ENCODE results near the gene ANTKMT.
"Not testable (repeated sequence)": the region's sequence is repeated elsewhere in the genome, so short reads cannot be mapped to it uniquely, and the experiment has no call there.

Gene ANTKMT

GRCh38 chr16:746637-747036 lies 25.7 kb downstream of the ANTKMT start:
- no peak for DNase-seq

DNA sequence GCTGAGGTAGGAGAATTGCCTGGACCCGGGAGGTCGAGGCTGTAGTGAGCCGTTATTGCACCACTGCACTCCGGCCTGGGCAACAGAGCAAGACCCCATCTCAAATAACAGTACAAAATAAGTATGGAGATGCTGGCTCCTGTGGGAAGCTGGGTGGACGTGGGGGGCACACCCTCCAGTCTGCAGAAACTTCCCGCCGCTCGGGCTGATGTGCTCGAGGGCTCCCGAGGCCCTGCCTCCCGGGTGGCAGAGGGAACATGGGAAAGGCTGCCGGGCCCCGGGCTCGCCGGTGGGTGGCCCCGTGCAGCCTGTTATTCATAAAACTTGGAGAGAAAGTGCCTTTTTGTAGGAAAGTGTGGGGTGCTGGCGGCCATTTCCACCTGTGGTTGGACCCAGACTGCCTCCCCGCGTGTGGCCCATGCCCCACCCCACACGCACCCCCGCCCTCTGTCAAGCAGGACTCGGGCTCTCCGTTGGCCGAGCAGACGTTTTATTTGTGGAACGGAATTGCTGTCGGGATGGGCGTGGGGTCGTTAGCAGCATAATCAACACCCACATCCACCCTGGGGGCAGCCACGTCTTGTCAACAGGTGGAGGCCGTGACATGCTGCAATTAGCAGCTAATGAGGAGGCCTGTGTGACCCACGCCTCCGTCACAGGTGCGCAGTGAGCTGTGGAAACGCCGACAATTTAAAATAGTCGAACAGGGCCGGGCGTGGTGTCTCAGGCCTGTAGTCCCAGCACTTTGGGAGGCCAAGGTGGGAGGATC lies 27.2 kb downstream of the ANTKMT start:
- no peak for DNase-seq

- peak; percentile 73 for DNase-seq
Measured at GRCh38 chr16:749010-749409, 28.1 kb downstream of the ANTKMT start.

DNA sequence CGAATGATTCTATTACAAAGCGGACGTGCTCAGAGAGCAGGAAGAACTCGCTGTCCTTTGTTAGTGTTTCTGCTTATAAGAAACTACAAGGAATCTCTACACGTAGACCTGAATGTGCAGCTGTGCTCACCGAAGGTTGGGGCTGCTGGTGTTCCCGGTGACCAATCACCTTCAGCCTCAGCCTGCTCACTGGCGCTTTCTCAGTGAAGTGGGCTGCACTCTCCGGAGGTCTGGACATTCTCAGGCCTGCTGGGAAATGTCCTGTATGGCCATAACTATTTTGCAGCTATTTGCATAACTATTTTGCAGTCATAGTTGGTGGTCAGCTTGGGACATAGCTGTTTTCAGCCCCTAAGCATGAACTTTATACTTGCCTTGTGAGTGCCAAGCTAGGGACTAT lies 29.5 kb downstream of the ANTKMT start:
- no peak for DNase-seq

DNA sequence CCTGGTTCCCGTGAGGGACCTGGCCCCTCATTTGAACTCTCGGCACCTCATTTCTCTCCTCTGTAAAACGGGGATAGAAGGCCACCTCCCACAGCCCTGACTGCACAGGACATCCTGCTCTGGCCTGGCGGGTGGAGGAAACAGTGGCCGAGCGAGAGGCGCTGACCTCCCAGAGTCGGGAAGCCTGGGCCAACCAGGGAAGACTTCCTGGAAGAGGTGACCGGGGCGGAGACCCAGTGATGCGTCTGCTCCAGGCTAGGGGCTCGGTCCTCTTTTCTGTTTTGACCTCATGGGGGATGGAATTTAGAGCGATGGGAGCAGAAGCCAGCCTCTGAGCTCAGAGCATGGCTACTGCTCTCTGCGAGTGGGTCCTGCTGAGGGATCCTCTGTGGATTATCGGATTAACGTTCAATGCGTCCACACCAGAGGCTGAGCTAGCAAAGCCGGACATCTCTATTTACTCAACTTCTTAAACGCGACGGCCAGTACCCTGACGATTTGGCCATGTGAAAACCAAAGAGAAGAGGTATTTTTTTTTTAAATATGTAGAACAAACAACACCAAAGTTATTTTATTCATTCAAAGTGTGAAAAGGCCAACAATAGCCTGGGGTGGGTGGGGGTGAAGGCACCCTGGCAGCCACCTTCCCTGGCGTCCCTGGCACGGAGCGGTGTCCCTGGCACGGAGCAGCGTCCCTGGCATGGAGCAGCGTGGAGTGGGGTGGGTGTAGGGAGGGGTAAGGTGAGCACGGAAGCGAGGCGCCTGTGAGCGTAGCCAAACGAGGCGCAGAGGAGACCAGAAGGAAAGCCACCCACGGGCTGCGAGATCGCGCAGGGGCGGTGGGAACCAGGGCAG lies 30.4 kb downstream of the ANTKMT start:
- DNase-seq, result no peak

GRCh38 chr16:752007-752312 lies 31.0 kb downstream of the ANTKMT start:
- DNase-seq, result no peak

- DNase-seq, result not testable (repeated sequence)
Measured at GRCh38 chr16:754121-754607, 33.2 kb downstream of the ANTKMT start.

- DNase-seq, result no peak
Measured at GRCh38 chr16:754656-755055, 33.7 kb downstream of the ANTKMT start.

- no peak for DNase-seq
Measured at GRCh38 chr16:756428-756827, 35.5 kb downstream of the ANTKMT start.

GRCh38 chr16:759110-759910 lies 38.4 kb downstream of the ANTKMT start:
- no peak for DNase-seq

GRCh38 chr16:760065-760464 lies 39.1 kb downstream of the ANTKMT start:
- no peak for DNase-seq

- DNase-seq, result no peak
Measured at GRCh38 chr16:760545-761343, 39.8 kb downstream of the ANTKMT start, which contains the start of gene MSLN. MSLN (plus strand) TSS chr16:760734; CDS start chr16:762681, 1,947 bp downstream.

GRCh38 chr16:761625-762513 lies 40.9 kb downstream of the ANTKMT start:
- DNase-seq, result no peak

- no peak for DNase-seq
Measured at GRCh38 chr16:762595-763268, 41.8 kb downstream of the ANTKMT start.

DNA sequence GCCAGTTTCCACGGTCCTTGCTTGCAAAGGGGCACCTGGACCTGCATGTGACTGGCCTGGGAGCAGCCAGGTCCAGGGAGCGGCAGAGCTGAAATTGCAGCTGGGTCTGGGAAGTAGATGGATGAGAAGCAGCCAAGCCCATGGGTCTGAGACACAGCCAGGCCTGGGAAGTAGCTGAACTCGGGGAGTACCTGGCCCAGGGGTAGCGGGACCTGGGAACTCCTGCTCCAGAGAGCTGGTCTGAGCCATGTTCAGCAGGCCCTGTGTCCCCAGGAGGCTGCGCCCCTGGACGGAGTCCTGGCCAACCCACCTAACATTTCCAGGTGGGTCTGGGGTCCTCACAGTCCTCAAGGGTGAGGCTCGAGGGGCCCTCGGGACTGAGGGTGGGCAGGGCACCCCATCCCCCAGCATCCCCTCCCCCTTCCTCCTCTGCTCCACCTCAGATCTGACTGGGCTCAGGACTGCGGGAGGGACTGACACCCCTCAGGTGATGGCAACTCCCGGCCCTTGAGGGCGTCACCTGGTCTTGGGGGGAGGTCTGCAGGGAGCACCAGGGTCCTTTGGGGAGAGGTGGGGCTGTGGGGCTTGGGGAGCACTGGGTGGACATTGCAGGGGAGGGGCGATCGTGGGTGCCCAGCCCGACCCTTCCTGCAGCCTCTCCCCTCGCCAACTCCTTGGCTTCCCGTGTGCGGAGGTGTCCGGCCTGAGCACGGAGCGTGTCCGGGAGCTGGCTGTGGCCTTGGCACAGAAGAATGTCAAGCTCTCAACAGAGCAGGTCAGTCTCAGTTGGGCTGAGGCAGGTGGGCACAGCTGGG lies 42.6 kb downstream of the ANTKMT start:
- no peak for DNase-seq

GRCh38 chr16:764184-764750 lies 43.3 kb downstream of the ANTKMT start:
- DNase-seq, result no peak

- no peak for DNase-seq
Measured at GRCh38 chr16:764848-765487, 44.0 kb downstream of the ANTKMT start.

DNA sequence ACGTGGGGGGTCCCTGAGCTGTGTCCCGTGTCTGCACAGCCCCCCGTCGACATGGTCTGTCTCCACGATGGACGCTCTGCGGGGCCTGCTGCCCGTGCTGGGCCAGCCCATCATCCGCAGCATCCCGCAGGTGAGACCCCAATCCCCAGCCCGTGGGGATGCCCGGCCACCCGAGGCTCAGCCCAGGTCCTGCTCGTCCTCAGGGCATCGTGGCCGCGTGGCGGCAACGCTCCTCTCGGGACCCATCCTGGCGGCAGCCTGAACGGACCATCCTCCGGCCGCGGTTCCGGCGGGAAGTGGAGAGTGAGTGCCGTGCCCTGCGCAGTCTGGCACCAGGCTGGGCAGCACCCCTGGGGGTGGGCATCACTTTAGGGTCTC lies 44.5 kb downstream of the ANTKMT start:
- DNase-seq, result no peak
